Colonic mucosa (tissue), 4 donors: ENCODE data around the gene TCF21. TPM values are rescaled to one million over a fixed set of nuclear protein-coding genes. Genes with fewer than 3 reads are reported as not detected.

Experiments used
- DNase-seq: peaks from one replicate; pipeline ENCODE4 v3.0.0-alpha.2; 2020
- H3K27ac ChIP-seq: fragments of 200-600 bp; one replicate; pipeline ENCODE4 v1.8.0; 2021
- H3K27me3 ChIP-seq: fragments of 200-600 bp; one replicate; pipeline ENCODE4 v1.8.0; 2021
- H3K36me3 ChIP-seq: fragments of 200-600 bp; one replicate; pipeline ENCODE4 v1.8.0; 2021
- H3K4me1 ChIP-seq: fragments of 200-600 bp; one replicate; pipeline ENCODE4 v1.8.0; 2021; ENCODE audit warnings: mild to moderate bottlenecking
- H3K4me3 ChIP-seq: fragments of 200-600 bp; one replicate; pipeline ENCODE4 v1.8.0; 2021
- H3K9ac ChIP-seq, 2 donors: one replicate each; pipeline ENCODE4 v1.7.0; 2013; ENCODE audit warnings: control low read depth in 2 of 2, low read depth in 2 of 2, low read length in 2 of 2
- H3K9me3 ChIP-seq: fragments of 200-600 bp; one replicate; pipeline ENCODE4 v1.8.0; 2021
- intact Hi-C: fragments of 100-400 bp; cut with DNase I; formaldehyde crosslinking; loops from one replicate; pipeline ENCODE4 v1.14.1; 2022
- total RNA-seq, 2 donors: library from RNA; stranded (reverse); fragmentation: NEBNext Ultra II Directional in 1 of 2; extraction: Animal tissue kit (Norgen Biotek cat#: 25700) in 1 of 2; gene quantifications; one replicate each; pipeline ENCODE4 v1.2.1, GENCODE V29; 2021
- TF ChIP-seq, protein P1 (sequence below): fragments of 200-600 bp; IDR thresholded peaks from one replicate; pipeline ENCODE4 v1.8.0; 2022; ENCODE audit warnings: antibody characterized with exemption, mild to moderate bottlenecking
- donor health status: healthy.
- donor health status: DM: no; HTN: no; CAD: no.
- donor health status: DM: no; HTN: no; CAD: no.

The TCF21 gene
- total RNA-seq, 2 donors from 2014 or later, result 4.4 to 5.1 TPM

DNA sequence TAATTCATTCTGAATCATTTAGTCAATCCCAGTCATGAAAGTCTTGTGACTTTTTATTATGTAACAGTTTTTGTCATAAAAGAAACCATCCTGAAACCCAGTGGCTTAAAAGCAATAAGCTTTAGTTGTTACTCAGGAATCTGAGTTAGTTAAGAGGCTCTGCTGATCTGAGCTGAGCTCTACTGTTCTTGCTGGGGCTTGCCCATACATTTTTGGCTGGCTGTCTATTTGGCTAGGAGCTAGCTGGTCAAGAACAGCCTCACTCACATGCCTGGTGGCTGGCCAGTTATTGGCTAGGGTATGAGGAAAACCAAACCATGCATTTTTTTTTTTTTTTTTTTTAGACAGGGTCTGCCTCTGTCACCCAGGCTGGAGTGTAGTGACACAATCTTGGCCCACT, 10.6 kb downstream of the TCF21 start:
- Histone ChIP-seq H3K27me3 (peaks cover 29% of the 10 kb centered on the region), H3K4me3 (no peak overlapping the region), H3K9ac (no peak overlapping the region), H3K9me3 (no peaks in the 10 kb centered on the region), H3K27ac (no peak overlapping the region), H3K36me3 (no peaks in the 10 kb centered on the region), H3K4me1 (no peaks in the 10 kb centered on the region)
- TF ChIP-seq, protein P1, sequence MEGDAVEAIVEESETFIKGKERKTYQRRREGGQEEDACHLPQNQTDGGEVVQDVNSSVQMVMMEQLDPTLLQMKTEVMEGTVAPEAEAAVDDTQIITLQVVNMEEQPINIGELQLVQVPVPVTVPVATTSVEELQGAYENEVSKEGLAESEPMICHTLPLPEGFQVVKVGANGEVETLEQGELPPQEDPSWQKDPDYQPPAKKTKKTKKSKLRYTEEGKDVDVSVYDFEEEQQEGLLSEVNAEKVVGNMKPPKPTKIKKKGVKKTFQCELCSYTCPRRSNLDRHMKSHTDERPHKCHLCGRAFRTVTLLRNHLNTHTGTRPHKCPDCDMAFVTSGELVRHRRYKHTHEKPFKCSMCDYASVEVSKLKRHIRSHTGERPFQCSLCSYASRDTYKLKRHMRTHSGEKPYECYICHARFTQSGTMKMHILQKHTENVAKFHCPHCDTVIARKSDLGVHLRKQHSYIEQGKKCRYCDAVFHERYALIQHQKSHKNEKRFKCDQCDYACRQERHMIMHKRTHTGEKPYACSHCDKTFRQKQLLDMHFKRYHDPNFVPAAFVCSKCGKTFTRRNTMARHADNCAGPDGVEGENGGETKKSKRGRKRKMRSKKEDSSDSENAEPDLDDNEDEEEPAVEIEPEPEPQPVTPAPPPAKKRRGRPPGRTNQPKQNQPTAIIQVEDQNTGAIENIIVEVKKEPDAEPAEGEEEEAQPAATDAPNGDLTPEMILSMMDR, result no peak
- no peak for DNase-seq
- intact Hi-C loops, result no loop called here

DNA sequence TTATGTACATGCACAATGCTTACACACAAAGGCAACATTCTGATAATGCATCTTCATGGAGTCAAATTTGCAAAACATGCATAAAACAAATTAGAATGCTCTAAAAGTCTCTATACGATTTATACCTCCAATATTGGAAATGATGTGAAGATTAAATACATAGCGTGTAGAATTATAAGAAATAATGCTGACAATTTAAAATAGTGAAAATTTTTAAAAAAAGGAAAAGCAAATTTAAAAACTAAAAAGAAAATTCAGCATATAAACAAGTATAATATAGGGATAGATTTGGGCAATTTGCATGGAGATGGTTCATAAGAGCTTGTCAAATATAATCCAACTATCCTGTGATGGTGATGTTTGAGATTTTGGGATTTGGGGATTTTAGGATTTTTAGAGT, 14.9 kb downstream of the TCF21 start:
- H3K27ac ChIP-seq, result no peak overlapping the region
- no peaks in the 10 kb centered on the region for H3K9me3 ChIP-seq
- H3K4me1 ChIP-seq, result no peaks in the 10 kb centered on the region
- TF ChIP-seq, protein P1, result no peak
- H3K9ac ChIP-seq, result no peak overlapping the region
- no peaks in the 10 kb centered on the region for H3K36me3 ChIP-seq
- intact Hi-C loops, result no loop called here
- no peak for DNase-seq
- H3K27me3 ChIP-seq, result no peaks in the 10 kb centered on the region
- H3K4me3 ChIP-seq, result no peak overlapping the region

DNA sequence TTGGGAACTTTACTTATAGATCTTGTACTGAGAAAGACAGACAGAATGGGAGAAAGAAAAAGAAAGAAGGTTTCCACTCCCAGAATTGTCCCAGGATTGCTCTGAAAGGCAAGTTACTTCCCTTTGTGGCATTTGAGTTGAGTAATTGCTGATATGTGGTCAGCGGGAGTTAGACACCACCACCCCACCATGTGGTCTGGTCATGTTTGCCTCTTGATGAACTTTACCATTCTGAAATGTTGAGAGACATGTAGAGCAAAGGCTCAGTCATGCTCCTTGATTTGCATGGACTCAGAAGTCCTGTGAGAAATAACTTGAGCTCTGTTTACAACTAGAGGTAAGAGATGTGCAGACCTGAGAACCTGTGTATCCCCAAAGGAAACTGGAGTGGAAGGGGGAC, 17.1 kb downstream of the TCF21 start:
- Histone ChIP-seq H3K4me1 (no peaks in the 10 kb centered on the region), H3K36me3 (no peaks in the 10 kb centered on the region), H3K27ac (no peak overlapping the region), H3K9ac (no peak overlapping the region), H3K9me3 (no peaks in the 10 kb centered on the region), H3K4me3 (no peak overlapping the region), H3K27me3 (no peaks in the 10 kb centered on the region)
- TF ChIP-seq, protein P1, result no peak
- no peak for DNase-seq
- intact Hi-C loops, result no loop called here

DNA sequence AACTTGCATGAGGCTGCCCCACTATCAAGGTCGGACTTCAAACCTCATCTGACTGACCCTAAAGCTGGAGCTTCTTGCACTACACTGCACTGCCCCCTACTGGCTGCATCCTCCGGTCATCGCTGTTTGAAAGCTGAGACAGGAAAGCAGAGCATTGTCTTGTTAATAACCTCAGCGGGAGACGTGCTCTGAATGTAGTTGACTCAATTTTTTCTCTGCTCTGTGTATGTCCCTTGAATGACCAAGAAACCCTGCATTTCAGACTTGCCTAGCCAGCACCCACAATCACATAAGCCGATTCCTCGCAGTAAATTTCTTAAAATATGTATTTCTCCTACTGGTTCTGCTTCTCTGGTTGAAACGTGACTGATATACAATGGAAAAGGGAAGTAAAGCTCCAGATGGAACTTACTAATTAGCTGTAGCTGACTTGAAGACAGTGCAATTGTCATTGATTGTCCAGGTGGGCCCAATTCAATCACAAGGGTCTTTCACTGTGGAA, 27.8 kb downstream of the TCF21 start:
- intact Hi-C loops, result loop anchor here (5.0 kb wide), 2 partner anchors 79 to 349 kb away; no protein-coding TSS in a partner anchor
- Histone ChIP-seq H3K27me3 (no peaks in the 10 kb centered on the region), H3K27ac (no peak overlapping the region), H3K4me3 (no peak overlapping the region), H3K4me1 (no peaks in the 10 kb centered on the region), H3K36me3 (no peaks in the 10 kb centered on the region), H3K9me3 (no peaks in the 10 kb centered on the region), H3K9ac (no peak overlapping the region)
- TF ChIP-seq, protein P1, result peak; percentile 78
- peak; percentile 93 for DNase-seq

DNA sequence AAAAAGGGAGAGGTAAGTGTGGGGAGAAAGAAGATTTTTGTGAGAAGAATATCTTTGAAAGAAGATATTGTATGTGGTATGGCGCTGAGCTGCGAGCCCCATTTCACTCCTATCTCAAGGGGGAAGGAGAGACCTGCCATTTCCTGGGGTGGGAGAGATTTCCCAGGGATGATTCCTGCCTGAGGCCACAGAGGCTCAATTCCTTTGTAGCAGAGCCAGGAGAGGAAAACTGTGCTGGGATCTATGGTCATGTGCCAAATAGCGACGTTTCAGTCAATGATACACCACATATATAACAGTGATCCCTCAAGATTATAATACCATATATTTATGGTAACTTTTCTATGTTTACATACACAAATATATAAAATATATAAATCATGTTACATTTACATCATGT, 28.9 kb downstream of the TCF21 start:
- Histone ChIP-seq H3K9me3 (no peaks in the 10 kb centered on the region), H3K4me1 (no peaks in the 10 kb centered on the region), H3K4me3 (no peak overlapping the region), H3K27me3 (no peaks in the 10 kb centered on the region), H3K9ac (no peak overlapping the region), H3K36me3 (no peaks in the 10 kb centered on the region), H3K27ac (no peak overlapping the region)
- intact Hi-C loops, result loop anchor here (5.0 kb wide), 2 partner anchors 80 to 350 kb away; no protein-coding TSS in a partner anchor
- TF ChIP-seq, protein P1, result no peak
- DNase-seq, result no peak
